Measurements from ENCODE around the gene CACNA1B.
"Not testable (repeated sequence)": the region's sequence is repeated elsewhere in the genome, so short reads cannot be mapped to it uniquely, and the experiment has no call there.

- TF ChIP-seq POLR2A (IDR thresholded peaks at IDR 0.05); CTCF (IDR thresholded peaks at IDR 0.05 in 8 of 11, conservative IDR thresholded peaks at IDR 0.05 in 3 of 11); POLR2AphosphoS5 (IDR thresholded peaks at IDR 0.05): not testable (repeated sequence)
Measured at GRCh38 chr9:138107039-138107438, 229.5 kb downstream of the CACNA1B start.

Data from spleen (tissue), 7 donors.